Measurements from ENCODE around the gene CCL16. TPM values are rescaled to one million over a fixed set of nuclear protein-coding genes. Genes with fewer than 3 reads are reported as not detected.
"Not testable (repeated sequence)": the region's sequence is repeated elsewhere in the genome, so short reads cannot be mapped to it uniquely, and the experiment has no call there.

Gene CCL16
- total and polyA plus RNA-seq, 4 donors, result 0.14 to 0.20 (median 0.18) TPM; not detected in 1

DNA sequence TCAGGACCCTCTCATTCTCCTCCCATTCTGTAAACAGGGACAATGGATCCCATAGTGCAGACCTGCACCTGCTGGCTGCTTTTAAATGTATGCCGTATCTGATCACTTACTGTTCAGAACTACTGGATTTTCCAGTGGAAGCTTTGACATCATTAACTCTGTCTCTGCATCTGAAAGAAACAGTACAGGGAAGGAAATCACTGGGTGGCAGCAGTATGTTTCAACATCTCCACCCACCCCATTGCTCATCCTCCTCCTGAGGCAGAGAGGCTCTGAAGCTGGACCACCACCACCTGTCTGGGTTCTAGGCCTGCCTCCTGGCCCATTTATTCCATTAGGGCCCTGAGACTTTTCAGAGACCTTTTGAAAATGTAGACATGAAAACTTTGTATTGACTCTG is 17.5 kb upstream of the CCL16 start:
- H3K9ac ChIP-seq (ENCODE audit: insufficient read depth in 1 of 2, low read length in 2 of 2), result no peak overlapping the region
- TF ChIP-seq CTCF (IDR thresholded peaks at IDR 0.05; ENCODE audit: control extremely low read depth, extremely low read depth), result no peak
- no peaks in the 10 kb centered on the region for H3K9me3 ChIP-seq (ENCODE audit: control insufficient read depth in 4 of 4, insufficient read depth in 3 of 4, low read length in 3 of 4)
- WGBS, 2 donors, result 85 to 100% methylated on average over 1 of the region's 1 CpG
- peaks cover 0 to 9% (median 0%) of the 10 kb centered on the region in 5 donors for H3K4me1 ChIP-seq (ENCODE audit: control insufficient read depth in 5 of 5, insufficient read depth in 5 of 5, low read length in 5 of 5)
- H3K27ac ChIP-seq (ENCODE audit: low read depth in 1 of 2, low read length in 1 of 2), result no peak overlapping the region
- no peak for ATAC-seq (ENCODE audit: insufficient read depth, low FRiP score)
- DNase-seq, result no peak
- no peaks in the 10 kb centered on the region for H3K27me3 ChIP-seq (ENCODE audit: control insufficient read depth in 3 of 3, insufficient read depth in 3 of 3, low read length in 2 of 3)
- H3K4me3 ChIP-seq, result no peak overlapping the region
- H3K36me3 ChIP-seq (ENCODE audit: control insufficient read depth in 4 of 4, insufficient read depth in 4 of 4, low read length in 4 of 4), result no peaks in the 10 kb centered on the region

DNA sequence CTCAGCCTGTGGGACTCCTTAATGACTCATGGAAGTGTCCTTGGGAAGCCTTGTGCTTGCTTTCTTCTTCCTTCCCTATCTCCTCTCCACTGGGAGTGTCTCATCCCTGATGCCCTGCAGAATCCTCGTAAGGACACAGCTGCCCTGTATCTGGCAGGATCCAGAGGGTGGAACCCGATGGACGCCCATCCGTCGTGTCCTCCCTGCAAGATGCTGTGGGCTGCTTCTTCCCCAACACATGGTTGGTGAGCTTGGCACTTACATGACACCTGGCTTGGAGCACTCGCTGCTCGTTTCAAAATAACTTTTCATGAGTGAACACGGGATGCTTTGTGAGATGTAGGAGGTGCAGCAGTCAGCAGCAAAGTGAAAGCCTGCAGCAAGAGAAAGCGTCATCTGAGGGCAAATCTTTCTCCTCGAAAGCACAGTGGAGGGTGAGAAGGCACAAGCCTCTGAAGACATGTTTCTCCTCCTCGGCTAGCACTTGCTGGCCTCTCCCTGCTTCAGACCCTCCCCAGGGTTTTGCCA is 16.8 kb upstream of the CCL16 start:
- no peak for TF ChIP-seq CTCF (IDR thresholded peaks at IDR 0.05; ENCODE audit: control extremely low read depth, extremely low read depth)
- WGBS, 2 donors, result 86 to 90% methylated on average over 11 of the region's 11 CpGs
- H3K4me1 ChIP-seq (ENCODE audit: control insufficient read depth in 5 of 5, insufficient read depth in 5 of 5, low read length in 5 of 5), result peaks cover 0 to 9% (median 0%) of the 10 kb centered on the region in 5 donors
- H3K27me3 ChIP-seq (ENCODE audit: control insufficient read depth in 3 of 3, insufficient read depth in 3 of 3, low read length in 2 of 3), result no peaks in the 10 kb centered on the region
- DNase-seq (no peak), ATAC-seq (ENCODE audit: insufficient read depth, low FRiP score) (no peak)
- H3K9me3 ChIP-seq (ENCODE audit: control insufficient read depth in 4 of 4, insufficient read depth in 3 of 4, low read length in 3 of 4), result no peaks in the 10 kb centered on the region
- H3K27ac ChIP-seq (ENCODE audit: low read depth in 1 of 2, low read length in 1 of 2), result no peak overlapping the region
- H3K4me3 ChIP-seq, result no peak overlapping the region
- H3K36me3 ChIP-seq (ENCODE audit: control insufficient read depth in 4 of 4, insufficient read depth in 4 of 4, low read length in 4 of 4), result no peaks in the 10 kb centered on the region
- no peak overlapping the region for H3K9ac ChIP-seq (ENCODE audit: insufficient read depth in 1 of 2, low read length in 2 of 2)

DNA sequence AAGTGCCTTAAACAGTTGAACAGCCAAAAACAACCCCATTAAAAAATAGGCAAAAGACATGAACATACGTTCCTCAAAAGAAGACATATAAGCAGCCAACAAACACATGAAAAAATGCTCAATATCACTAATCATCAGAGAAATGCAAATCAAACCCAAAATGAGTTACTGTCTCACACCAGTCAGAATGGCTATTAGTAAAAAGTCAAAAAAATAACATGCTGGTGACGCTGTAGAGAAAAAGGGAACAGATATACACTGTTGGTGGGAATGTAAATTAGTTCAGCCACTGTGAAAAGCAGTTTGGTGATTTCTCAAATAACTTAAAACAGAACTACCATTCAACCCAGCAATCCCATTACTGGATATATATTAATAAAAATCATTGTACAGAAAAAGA is 14.0 kb upstream of the CCL16 start:
- not testable (repeated sequence) for DNase-seq; H3K27me3 ChIP-seq (ENCODE audit: control insufficient read depth in 3 of 3, insufficient read depth in 3 of 3, low read length in 2 of 3); H3K27ac ChIP-seq (ENCODE audit: low read depth in 1 of 2, low read length in 1 of 2); H3K4me3 ChIP-seq; H3K9ac ChIP-seq (ENCODE audit: insufficient read depth in 1 of 2, low read length in 2 of 2); ATAC-seq (ENCODE audit: insufficient read depth, low FRiP score); H3K9me3 ChIP-seq (ENCODE audit: control insufficient read depth in 4 of 4, insufficient read depth in 3 of 4, low read length in 3 of 4); H3K36me3 ChIP-seq (ENCODE audit: control insufficient read depth in 4 of 4, insufficient read depth in 4 of 4, low read length in 4 of 4); H3K4me1 ChIP-seq (ENCODE audit: control insufficient read depth in 5 of 5, insufficient read depth in 5 of 5, low read length in 5 of 5)
- 90 to 92% methylated on average over 2 of the region's 2 CpGs for WGBS, 2 donors

- Histone ChIP-seq H3K4me1 (ENCODE audit: control insufficient read depth in 5 of 5, insufficient read depth in 5 of 5, low read length in 5 of 5) (peaks cover 0 to 6% (median 0%) of the 10 kb centered on the region in 5 donors), H3K27me3 (ENCODE audit: control insufficient read depth in 3 of 3, insufficient read depth in 3 of 3, low read length in 2 of 3) (no peaks in the 10 kb centered on the region), H3K36me3 (ENCODE audit: control insufficient read depth in 4 of 4, insufficient read depth in 4 of 4, low read length in 4 of 4) (no peaks in the 10 kb centered on the region), H3K4me3 (no peak overlapping the region), H3K9me3 (ENCODE audit: control insufficient read depth in 4 of 4, insufficient read depth in 3 of 4, low read length in 3 of 4) (peaks cover 0 to 4% (median 0%) of the 10 kb centered on the region in 4 donors), H3K27ac (ENCODE audit: low read depth in 1 of 2, low read length in 1 of 2) (no peak overlapping the region), H3K9ac (ENCODE audit: insufficient read depth in 1 of 2, low read length in 2 of 2) (no peak overlapping the region)
- ATAC-seq (ENCODE audit: insufficient read depth, low FRiP score), result no peak
- 81 to 87% methylated on average over 2 of the region's 2 CpGs for WGBS, 2 donors
- TF ChIP-seq CTCF (IDR thresholded peaks at IDR 0.05; ENCODE audit: control extremely low read depth, extremely low read depth), result no peak
- no peak for DNase-seq
Observed at GRCh38 chr17:35991075-35991474, 9.8 kb upstream of the CCL16 start.
